ENCODE results near the gene TMEM62. TPM values are rescaled to one million over a fixed set of nuclear protein-coding genes. Genes with fewer than 3 reads are reported as not detected.
A peak's percentile ranks its signal among the peaks of the same experiment; 100 is the strongest.

Gene TMEM62
- total RNA-seq, 1 donor from 2014 or later, result 9.0 TPM

GRCh38 chr15:43212299-43212698, 78.9 kb downstream of the TMEM62 start:
- Histone ChIP-seq H3K4me3 (no peak overlapping the region), H3K27ac (no peak overlapping the region), H3K36me3 (no peaks in the 10 kb centered on the region), H3K27me3 (no peaks in the 10 kb centered on the region), H3K4me1 (no peaks in the 10 kb centered on the region), H3K9me3 (no peaks in the 10 kb centered on the region)
- intact Hi-C loops (cut with DNase I), result no loop called here
- no peak for TF ChIP-seq CTCF (IDR thresholded peaks at IDR 0.05)
- peak in 1 of 2 donors; percentile 21 for DNase-seq (ENCODE audit: low spot score in 2 of 2)

DNA sequence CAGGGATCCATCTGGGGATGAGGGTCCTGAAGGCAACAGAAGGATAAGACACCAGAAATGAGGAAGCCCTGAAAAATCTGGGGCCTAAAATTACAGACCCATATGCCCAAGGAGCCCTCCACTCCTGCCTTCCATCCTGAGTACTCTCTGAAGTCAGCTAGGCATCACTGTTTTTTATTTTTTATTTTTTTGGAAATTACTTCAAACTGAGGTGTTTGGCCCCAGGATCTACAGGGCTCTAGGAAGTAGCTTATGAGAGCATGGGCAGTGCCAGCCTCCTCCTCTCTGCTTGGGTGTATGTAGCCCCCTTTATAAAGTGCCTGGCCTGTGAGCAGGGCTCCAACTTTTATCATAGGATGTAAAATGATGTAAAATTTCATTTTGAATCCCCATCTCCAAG, 79.6 kb downstream of the TMEM62 start:
- no peak overlapping the region for H3K4me3 ChIP-seq
- TF ChIP-seq CTCF (IDR thresholded peaks at IDR 0.05), result no peak
- no peak for DNase-seq (ENCODE audit: low spot score in 2 of 2)

DNA sequence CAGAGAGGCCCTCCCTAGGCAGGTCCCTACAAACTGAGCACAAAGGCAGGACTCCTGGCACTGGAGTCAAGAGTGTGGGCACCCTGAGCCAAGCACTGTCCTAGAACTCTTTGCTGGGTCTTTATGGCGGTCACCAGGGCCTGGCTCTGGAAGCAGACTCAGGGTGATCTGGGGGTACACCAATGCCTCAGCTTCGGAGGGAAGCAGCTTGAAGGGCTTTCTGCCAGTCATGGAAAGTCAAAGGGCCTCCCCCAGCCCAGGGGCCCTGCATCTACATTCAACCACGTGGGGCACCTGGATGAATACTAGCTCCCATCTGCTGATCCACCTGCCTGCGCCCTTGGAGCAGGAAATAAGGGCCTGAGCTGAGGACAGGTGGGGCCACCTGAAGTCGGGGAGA, 80.1 kb downstream of the TMEM62 start:
- TF ChIP-seq CTCF (IDR thresholded peaks at IDR 0.05), result no peak
- Histone ChIP-seq H3K4me3 (no peak overlapping the region), H3K36me3 (no peaks in the 10 kb centered on the region), H3K4me1 (no peaks in the 10 kb centered on the region), H3K27ac (no peak overlapping the region), H3K9me3 (no peaks in the 10 kb centered on the region), H3K27me3 (no peaks in the 10 kb centered on the region)
- intact Hi-C loops (cut with DNase I), result no loop called here
- DNase-seq (ENCODE audit: low spot score in 2 of 2), result peak in 1 of 2 donors; percentile 43

More for the DNA sequence above, 79.6 kb downstream of the TMEM62 start:
- H3K36me3 ChIP-seq, result no peaks in the 10 kb centered on the region
- H3K27ac ChIP-seq, result no peak overlapping the region
- no peaks in the 10 kb centered on the region for H3K4me1 ChIP-seq
- H3K9me3 ChIP-seq, result no peaks in the 10 kb centered on the region
- intact Hi-C loops (cut with DNase I), result no loop called here
- H3K27me3 ChIP-seq, result no peaks in the 10 kb centered on the region

DNA sequence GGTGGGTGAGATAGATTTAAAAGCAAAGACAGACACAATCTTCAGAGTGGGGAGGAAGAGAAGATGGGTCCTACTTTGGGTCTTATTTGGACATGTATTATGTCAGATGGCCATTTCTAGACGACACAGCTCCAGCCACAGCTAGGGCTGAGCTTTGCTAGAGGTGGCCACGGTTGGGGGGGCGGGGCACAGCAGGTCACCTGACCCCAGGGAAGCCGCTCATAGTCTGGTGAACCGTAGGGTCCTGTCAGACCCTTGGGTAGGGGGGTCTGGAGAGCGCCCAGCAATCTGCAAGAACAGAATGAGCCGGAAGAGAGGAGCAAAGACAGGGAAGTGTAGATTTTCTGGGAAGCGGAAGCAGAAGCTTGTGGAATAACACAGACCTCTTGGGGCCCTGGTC, 80.8 kb downstream of the TMEM62 start:
- no peak for TF ChIP-seq CTCF (IDR thresholded peaks at IDR 0.05)
- Histone ChIP-seq H3K27ac (no peak overlapping the region), H3K4me1 (no peaks in the 10 kb centered on the region), H3K9me3 (no peaks in the 10 kb centered on the region), H3K27me3 (no peaks in the 10 kb centered on the region), H3K36me3 (no peaks in the 10 kb centered on the region), H3K4me3 (no peak overlapping the region)
- no peak for DNase-seq (ENCODE audit: low spot score in 2 of 2)
- intact Hi-C loops (cut with DNase I), result no loop called here

- H3K9me3 ChIP-seq, result no peaks in the 10 kb centered on the region
- H3K27ac ChIP-seq, result no peak overlapping the region
- H3K4me3 ChIP-seq, result no peak overlapping the region
- no peaks in the 10 kb centered on the region for H3K27me3 ChIP-seq
- H3K4me1 ChIP-seq, result no peaks in the 10 kb centered on the region
- DNase-seq (ENCODE audit: low spot score in 2 of 2), result no peak
- no peak for TF ChIP-seq CTCF (IDR thresholded peaks at IDR 0.05)
- intact Hi-C loops (cut with DNase I), result no loop called here
- no peaks in the 10 kb centered on the region for H3K36me3 ChIP-seq
Observed at GRCh38 chr15:43214592-43215295, 81.4 kb downstream of the TMEM62 start.

DNA sequence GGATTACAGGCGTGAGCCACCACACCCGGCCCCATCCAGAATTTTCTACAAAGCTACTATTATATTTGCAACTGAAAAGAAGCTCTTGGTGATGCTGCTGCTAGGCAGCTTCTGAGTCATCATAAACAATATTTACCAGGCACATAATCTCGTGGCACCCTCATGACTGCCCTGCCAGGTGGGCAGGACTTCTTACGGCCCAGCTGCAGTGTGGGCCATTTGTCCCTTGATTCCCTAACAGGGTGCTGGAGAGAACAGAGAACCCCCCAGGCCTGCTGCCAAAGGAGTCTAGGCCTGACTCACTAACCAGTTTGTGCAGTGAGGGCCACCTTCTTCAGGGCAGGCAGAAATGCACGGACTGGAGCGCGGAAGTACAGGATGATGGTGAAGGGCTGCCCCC, 82.6 kb downstream of the TMEM62 start:
- Histone ChIP-seq H3K9me3 (no peaks in the 10 kb centered on the region), H3K27ac (no peak overlapping the region), H3K4me1 (no peaks in the 10 kb centered on the region), H3K27me3 (no peaks in the 10 kb centered on the region), H3K4me3 (no peak overlapping the region), H3K36me3 (no peaks in the 10 kb centered on the region)
- intact Hi-C loops (cut with DNase I), result no loop called here
- no peak for TF ChIP-seq CTCF (IDR thresholded peaks at IDR 0.05)
- DNase-seq (ENCODE audit: low spot score in 2 of 2), result peak in 1 of 2 donors; percentile 48
